ENCODE data around the gene HBB.

The HBB gene

DNA sequence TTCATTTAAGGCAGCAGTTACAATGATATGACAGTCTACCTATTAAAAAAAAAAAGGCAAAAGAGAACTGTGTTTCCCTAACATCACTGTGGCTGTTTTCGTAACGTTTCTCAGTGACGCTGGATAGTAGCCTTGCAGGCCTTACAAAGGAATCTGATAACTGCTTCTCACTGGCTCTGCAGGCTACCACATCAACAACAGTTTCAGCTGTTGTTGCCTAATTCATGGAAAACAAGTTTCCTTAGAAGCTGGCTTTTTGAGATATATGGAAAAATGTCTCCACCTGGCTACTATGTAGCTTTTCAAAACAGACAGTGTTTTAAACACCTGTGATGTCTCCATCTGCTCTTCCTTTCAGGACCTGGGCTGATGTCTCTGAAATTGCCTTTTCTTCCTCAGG is 30.1 kb downstream of the HBB start:
- H3K4me3 ChIP-seq (ENCODE audit: low read depth in 1 of 2, low read length in 1 of 2) = no peak overlapping the region
- no peak for TF ChIP-seq CTCF (IDR thresholded peaks at IDR 0.05)
- no peak overlapping the region for H3K27ac ChIP-seq
- no peaks in the 10 kb centered on the region for H3K4me1 ChIP-seq (ENCODE audit: control insufficient read depth in 1 of 2, insufficient read depth in 1 of 2, low read depth in 1 of 2, low read length in 1 of 2)
- H3K36me3 ChIP-seq = no peaks in the 10 kb centered on the region
- H3K9me3 ChIP-seq = no peaks in the 10 kb centered on the region
- H3K27me3 ChIP-seq = no peaks in the 10 kb centered on the region

DNA sequence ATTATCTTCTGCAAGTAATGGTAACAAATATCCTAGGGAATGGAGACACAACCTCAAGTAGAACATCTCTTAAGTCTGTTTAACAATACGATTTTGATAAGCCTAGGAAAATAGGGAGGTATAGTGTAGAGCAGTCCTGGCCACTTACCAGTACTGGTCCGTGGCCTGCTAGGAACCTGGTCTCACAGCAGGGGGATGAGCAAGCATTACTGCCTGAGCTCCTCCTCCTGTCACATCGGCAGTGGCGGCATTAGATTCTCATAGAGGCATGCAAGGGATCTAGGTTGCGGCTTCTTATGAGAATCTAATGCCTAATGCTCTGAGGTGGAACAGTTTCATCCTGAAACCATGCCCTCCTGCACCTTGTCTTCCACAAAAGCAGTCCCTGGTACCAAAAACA is 30.8 kb downstream of the HBB start:
- H3K27me3 ChIP-seq = no peaks in the 10 kb centered on the region
- no peaks in the 10 kb centered on the region for H3K4me1 ChIP-seq (ENCODE audit: control insufficient read depth in 1 of 2, insufficient read depth in 1 of 2, low read depth in 1 of 2, low read length in 1 of 2)
- TF ChIP-seq CTCF (IDR thresholded peaks at IDR 0.05) = no peak
- no peaks in the 10 kb centered on the region for H3K36me3 ChIP-seq
- no peaks in the 10 kb centered on the region for H3K9me3 ChIP-seq
- H3K4me3 ChIP-seq (ENCODE audit: low read depth in 1 of 2, low read length in 1 of 2) = no peak overlapping the region
- no peak overlapping the region for H3K27ac ChIP-seq

DNA sequence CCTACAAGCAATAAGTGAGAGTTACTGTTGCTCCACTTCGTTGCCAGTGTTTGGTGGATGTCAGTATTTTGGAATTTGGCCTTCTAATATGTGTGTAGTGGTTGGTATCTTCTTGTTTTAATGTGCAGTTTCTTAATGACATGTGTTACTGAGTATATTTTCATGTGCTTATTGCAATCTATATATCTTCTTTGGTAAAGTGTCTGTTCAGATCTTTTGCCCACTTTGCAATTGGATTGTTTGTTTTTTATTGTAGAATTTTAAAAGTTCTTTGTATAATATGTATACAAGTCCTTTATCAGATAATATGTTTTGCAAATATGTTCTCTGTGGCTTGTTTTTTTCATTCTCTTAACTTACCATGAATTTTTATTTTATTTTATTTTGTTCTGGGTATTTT is 34.1 kb downstream of the HBB start:
- Histone ChIP-seq H3K4me1 (ENCODE audit: control insufficient read depth in 1 of 2, insufficient read depth in 1 of 2, low read depth in 1 of 2, low read length in 1 of 2) (no peaks in the 10 kb centered on the region), H3K27ac (no peak overlapping the region), H3K4me3 (ENCODE audit: low read depth in 1 of 2, low read length in 1 of 2) (no peak overlapping the region), H3K27me3 (no peaks in the 10 kb centered on the region), H3K36me3 (no peaks in the 10 kb centered on the region), H3K9me3 (no peaks in the 10 kb centered on the region)
- TF ChIP-seq CTCF (IDR thresholded peaks at IDR 0.05) = no peak

GRCh38 chr11:5188201-5188600 is 38.7 kb downstream of the HBB start:
- TF ChIP-seq CTCF (IDR thresholded peaks at IDR 0.05) = no peak
- Histone ChIP-seq H3K9me3 (no peaks in the 10 kb centered on the region), H3K4me1 (ENCODE audit: control insufficient read depth in 1 of 2, insufficient read depth in 1 of 2, low read depth in 1 of 2, low read length in 1 of 2) (no peaks in the 10 kb centered on the region), H3K4me3 (ENCODE audit: low read depth in 1 of 2, low read length in 1 of 2) (no peak overlapping the region), H3K27ac (no peak overlapping the region), H3K36me3 (no peaks in the 10 kb centered on the region), H3K27me3 (no peaks in the 10 kb centered on the region)

DNA sequence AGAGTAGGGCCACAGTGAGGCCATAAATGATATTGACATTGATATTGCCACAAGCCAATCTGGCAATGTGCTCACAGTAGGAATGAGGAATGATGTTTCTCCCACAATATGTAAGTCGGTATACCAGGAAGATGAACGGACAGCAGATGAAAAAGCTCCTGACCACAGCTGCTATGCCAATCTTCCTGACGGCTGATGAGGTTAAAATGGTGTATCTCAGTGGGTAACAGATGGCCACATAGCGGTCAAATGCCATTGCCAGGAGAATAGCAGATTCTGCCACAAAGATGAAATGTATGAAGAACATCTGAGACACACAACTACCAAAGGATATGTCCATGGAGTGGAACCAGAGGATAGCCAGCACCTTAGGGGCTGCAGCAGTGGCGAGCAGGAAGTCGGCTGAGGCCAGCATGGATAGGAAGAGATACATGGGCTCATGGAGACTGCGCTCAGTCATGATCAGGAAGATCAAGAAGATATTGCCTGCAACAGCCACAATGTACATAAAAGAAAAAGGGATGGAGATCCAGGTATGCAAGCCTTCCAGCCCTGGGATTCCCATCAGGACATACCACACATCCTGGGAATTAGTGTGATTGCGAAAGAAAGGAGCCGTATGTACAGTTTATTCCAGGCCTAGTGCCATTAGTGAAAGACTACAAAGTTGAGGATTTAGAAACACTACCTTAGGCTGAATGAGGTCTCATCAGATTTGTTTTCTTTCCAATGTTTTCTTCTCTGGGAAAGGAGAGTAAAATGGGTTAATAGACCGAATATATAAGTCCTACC is 48.6 kb downstream of the HBB start:
- H3K27ac ChIP-seq = no peak overlapping the region
- H3K4me3 ChIP-seq (ENCODE audit: low read depth in 1 of 2, low read length in 1 of 2) = no peak overlapping the region
- H3K4me1 ChIP-seq (ENCODE audit: control insufficient read depth in 1 of 2, insufficient read depth in 1 of 2, low read depth in 1 of 2, low read length in 1 of 2) = no peaks in the 10 kb centered on the region
- no peaks in the 10 kb centered on the region for H3K9me3 ChIP-seq
- no peaks in the 10 kb centered on the region for H3K36me3 ChIP-seq
- TF ChIP-seq CTCF (IDR thresholded peaks at IDR 0.05) = no peak
- H3K27me3 ChIP-seq = no peaks in the 10 kb centered on the region
